IPS-NIHi7 (cell line): ENCODE measurements around the gene C1QTNF4.
"Not testable (repeated sequence)": the region's sequence is repeated elsewhere in the genome, so short reads cannot be mapped to it uniquely, and the experiment has no call there.

Experiments
- DNase-seq: peaks from one replicate; pipeline ENCODE4 v3.0.0; 2012; ENCODE audit warnings: mixed read lengths; ENCODE audit errors: extremely low spot score

The C1QTNF4 gene

GRCh38 chr11:47593934-47594855 lies at the start of gene C1QTNF4:
C1QTNF4 (minus strand) TSS chr11:47594411; CDS start chr11:47590810, 3,601 bp downstream.
- peak; percentile 60 for DNase-seq

GRCh38 chr11:47642099-47642855 lies 48.1 kb upstream of the C1QTNF4 start, which contains the start of gene MTCH2:
MTCH2 (minus strand) TSS chr11:47642559; CDS start chr11:47642465, 94 bp downstream.
- peak; percentile 99 for DNase-seq

GRCh38 chr11:47641600-47642098 lies 47.4 kb upstream of the C1QTNF4 start:
- peak; percentile 25 for DNase-seq

GRCh38 chr11:47640506-47640905 lies 46.3 kb upstream of the C1QTNF4 start:
- not testable (repeated sequence) for DNase-seq

GRCh38 chr11:47636331-47636730 lies 42.1 kb upstream of the C1QTNF4 start:
- not testable (repeated sequence) for DNase-seq

GRCh38 chr11:47631473-47631872 lies 37.3 kb upstream of the C1QTNF4 start:
- DNase-seq: no peak

GRCh38 chr11:47628026-47628425 lies 33.8 kb upstream of the C1QTNF4 start:
- no peak for DNase-seq

- no peak for DNase-seq
Measured at GRCh38 chr11:47626234-47626633, 32.0 kb upstream of the C1QTNF4 start.

- DNase-seq: no peak
Measured at GRCh38 chr11:47620836-47621378, 26.7 kb upstream of the C1QTNF4 start.

GRCh38 chr11:47617417-47617809 lies 23.2 kb upstream of the C1QTNF4 start:
- DNase-seq: no peak

- DNase-seq: peak; percentile 73
Measured at GRCh38 chr11:47616726-47617416, 22.7 kb upstream of the C1QTNF4 start.

- no peak for DNase-seq
Measured at GRCh38 chr11:47615249-47615648, 21.0 kb upstream of the C1QTNF4 start.

GRCh38 chr11:47611348-47611794 lies 17.2 kb upstream of the C1QTNF4 start:
- no peak for DNase-seq

GRCh38 chr11:47609675-47610074 lies 15.5 kb upstream of the C1QTNF4 start:
- DNase-seq: no peak

GRCh38 chr11:47607380-47607779 lies 13.2 kb upstream of the C1QTNF4 start:
- DNase-seq: no peak

- no peak for DNase-seq
Measured at GRCh38 chr11:47606731-47607130, 12.5 kb upstream of the C1QTNF4 start.

- DNase-seq: no peak
Measured at GRCh38 chr11:47605921-47606320, 11.7 kb upstream of the C1QTNF4 start.

GRCh38 chr11:47603295-47603694 lies 9.1 kb upstream of the C1QTNF4 start:
- no peak for DNase-seq

GRCh38 chr11:47599902-47600301 lies 5.7 kb upstream of the C1QTNF4 start:
- DNase-seq: no peak

- DNase-seq: no peak
Measured at GRCh38 chr11:47595967-47596366, 1.8 kb upstream of the C1QTNF4 start.

GRCh38 chr11:47595029-47595428 lies 818 bp upstream of the C1QTNF4 start:
- no peak for DNase-seq
